ENCODE data around the gene HSF2BP.
"Not testable (repeated sequence)": the region's sequence is repeated elsewhere in the genome, so short reads cannot be mapped to it uniquely, and the experiment has no call there.

Gene HSF2BP

DNA sequence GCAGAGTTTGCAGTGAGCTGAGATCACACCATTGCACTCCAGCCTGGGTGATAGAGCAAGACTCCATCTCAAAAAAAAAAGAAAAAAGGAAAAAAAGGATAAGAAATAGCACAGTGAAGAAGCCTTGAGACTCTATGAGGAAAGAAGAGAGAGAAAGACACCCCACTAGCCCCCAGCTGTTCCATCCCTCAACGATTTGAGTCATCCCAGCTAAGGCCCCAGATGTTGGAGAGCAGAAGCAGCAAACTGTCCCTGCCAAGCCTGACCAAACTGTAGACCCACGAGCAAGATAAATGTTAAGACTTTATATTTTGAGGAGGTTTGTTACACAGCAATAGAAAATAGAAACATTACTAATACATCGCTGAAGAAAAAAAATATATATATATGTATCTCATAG is 42.4 kb downstream of the HSF2BP start:
- DNase-seq: not testable (repeated sequence)

- no peak for DNase-seq
Measured at GRCh38 chr21:43614839-43615238, 44.4 kb downstream of the HSF2BP start.

DNA sequence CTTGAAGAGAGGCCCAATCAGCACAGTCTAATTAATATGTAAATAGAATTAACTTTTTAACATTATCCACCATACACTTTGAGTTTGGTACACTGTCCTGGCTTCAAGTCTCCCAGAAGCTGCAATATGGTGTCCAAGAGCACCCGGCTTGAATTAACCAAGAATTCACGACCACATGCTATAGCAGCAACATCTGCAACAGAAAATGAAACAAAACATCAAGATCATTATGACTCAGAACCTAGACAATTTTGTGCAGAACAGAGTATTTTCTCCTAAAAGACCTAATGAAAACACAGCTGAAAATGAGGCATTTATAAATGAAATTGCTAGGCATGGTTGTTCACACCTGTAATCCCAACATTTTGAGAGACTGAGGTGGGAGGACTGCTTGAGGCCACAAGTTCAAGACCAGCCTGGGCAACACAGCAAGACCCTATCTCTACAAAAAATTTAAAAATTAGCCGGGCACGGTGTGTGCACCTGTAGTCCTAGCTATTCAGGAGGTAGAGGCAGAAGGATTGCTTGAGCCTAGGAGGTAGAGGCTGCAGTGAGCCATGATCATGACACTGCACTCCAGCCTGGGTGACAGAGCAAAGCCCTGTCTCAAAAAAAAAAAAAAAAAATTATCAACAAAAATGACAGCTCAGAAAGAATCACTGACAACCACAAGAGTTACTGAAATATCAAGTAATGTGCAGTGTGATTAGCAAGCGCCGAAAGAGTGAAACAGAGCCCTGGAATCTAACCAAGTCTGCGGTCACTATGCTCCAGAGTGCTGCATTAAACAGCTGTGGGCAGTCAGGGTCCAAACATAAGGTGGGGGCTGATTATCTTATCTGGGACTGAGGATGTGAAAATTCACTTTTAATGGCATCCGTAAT is 45.3 kb downstream of the HSF2BP start:
- peak; percentile 71 for DNase-seq

DNA sequence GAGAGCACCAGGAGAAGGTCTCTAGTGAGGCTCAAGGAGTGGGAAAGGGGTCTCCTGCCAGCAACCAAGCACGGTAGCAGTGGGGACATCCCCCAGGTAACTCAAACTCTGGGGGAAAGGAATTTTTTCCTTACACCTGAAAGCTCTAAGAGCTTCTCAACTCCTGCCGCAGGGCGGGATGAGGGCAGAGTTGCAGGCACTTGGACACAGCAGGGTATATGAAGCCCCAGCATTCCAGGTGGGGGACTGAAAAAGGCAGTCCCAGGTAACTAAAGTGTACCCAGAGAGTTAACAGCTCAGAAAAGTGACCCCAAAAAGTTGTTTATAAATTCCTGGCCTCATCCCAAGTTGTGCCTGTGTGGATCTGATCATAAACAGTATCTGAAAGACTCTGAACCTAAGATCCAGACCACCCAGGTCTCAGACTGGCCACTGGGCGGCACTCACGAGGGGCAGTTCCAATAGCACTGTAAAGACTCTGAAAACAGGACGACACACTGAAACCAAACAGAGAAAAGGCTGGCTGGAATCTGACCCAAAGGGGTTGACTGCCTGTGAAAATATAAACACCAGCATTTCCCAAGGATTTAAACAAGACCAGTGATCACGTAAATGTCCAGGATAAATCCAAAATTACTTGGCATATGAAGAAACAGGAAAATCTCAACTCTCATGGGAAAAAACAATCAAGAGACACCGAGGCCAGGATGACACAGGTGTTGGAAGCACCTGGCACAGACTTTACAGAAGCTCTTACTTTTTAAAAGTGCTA is 47.5 kb downstream of the HSF2BP start:
- peak; percentile 79 for DNase-seq

GRCh38 chr21:43609501-43610340 is 49.6 kb downstream of the HSF2BP start:
- DNase-seq: peak; percentile 63

DNA sequence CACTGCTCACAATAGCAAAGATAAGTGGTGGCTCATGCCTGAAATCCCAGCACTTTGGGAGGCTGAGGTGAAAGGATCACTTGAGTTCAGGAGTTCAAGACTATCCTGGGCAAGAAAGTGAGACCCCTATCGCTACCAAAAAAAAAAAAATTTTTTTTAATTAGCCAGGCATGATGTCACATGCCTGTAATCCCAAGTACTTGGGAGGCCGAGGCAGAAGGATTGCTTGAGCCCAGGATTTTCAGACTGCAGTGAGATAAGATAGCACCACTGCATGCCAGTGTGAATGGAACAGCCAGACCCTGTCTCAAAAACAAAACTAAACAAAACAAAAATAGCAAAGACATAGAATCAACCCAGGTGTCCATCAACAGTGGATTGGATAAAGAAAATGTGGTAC is 50.6 kb downstream of the HSF2BP start:
- no peak for DNase-seq

- peak; percentile 8 for DNase-seq
Measured at GRCh38 chr21:43608225-43608624, 51.1 kb downstream of the HSF2BP start.

GRCh38 chr21:43605320-43606215 is 53.7 kb downstream of the HSF2BP start:
- DNase-seq: no peak

- DNase-seq: no peak
Measured at GRCh38 chr21:43604505-43605204, 54.6 kb downstream of the HSF2BP start.

GRCh38 chr21:43603641-43604504 is 55.4 kb downstream of the HSF2BP start:
- DNase-seq: no peak

GRCh38 chr21:43603233-43603626 is 56.1 kb downstream of the HSF2BP start:
- no peak for DNase-seq

DNA sequence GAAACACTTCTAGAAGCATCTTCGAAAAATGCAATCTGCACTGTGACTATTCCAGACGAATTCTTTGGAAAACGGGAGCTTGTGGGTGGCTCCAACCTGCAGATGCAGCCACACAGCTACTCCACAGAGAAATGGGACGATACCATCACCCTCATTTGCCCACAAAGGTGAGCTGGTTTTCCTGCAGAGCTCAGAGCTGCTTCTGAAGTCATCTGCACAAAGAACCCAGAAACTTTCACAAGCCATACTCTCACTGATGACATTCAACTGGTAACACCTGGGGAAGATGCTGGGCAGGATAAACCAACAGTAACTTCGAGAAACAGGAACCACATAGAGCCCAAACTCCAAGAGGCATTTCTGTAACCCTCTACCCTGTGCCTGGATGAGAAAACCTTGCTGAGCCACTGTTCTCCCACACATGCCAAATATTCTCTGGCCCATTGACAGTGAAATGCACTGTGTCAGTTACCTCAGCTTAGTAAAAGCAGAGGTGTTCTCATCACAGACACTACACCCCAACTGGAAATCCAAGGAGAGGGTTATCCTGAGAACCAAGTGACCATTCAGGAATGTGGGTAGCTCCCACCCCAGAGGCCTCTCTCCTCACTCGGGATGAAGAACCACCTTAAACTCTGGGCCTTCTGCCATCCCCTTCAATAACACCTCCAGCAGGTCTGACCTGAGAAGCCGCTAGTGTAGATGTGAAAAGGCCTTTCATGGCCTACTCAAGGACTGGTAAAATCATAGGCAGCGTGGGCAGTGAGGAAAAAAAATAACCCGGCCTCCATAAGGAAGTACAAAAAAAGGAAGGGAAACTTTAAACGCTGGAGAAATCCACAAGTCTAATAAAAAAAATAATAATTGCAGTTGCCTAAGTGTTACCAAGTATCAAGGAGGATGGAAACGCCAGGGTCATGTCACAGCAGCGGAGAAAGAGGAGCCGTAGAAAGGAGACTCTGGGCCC is 56.7 kb downstream of the HSF2BP start:
- DNase-seq: no peak

- no peak for DNase-seq
Measured at GRCh38 chr21:43600642-43601402, 58.5 kb downstream of the HSF2BP start.

DNA sequence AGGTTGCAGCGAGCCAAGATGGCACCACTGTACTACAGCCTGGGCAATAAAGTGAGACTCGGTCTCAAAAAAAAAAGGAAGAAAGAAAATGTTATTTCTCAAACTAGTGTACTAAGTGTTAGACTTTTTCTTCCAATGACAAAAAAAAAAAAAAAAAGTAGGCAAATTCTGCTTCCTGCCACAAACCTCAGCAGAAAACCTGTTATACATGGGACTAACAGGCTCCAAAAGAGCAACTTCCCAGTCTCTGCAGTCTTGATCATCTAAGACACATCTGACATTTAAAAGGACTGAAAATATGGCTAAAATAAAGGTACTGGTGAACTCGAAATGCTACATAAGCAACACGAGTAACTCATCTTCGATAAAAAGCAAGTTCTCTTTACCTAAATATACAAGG is 59.6 kb downstream of the HSF2BP start:
- DNase-seq: no peak

GRCh38 chr21:43598416-43599120 is 60.7 kb downstream of the HSF2BP start:
- DNase-seq: no peak

GRCh38 chr21:43597540-43598250 is 61.6 kb downstream of the HSF2BP start:
- DNase-seq: no peak

GRCh38 chr21:43597052-43597451 is 62.2 kb downstream of the HSF2BP start:
- DNase-seq: no peak

Data from hematopoietic multipotent progenitor cell treated with erythropoietin and hydrocortisone succinate and interleukin-3 and kit ligand, for 6 days (in vitro differentiated cells).